Astrocyte (in vitro differentiated cells and primary cell): Measurements from ENCODE around the gene RFTN1. TPM values are rescaled to one million over a fixed set of nuclear protein-coding genes. Genes with fewer than 3 reads are reported as not detected.

Experiments
- DNase-seq: peaks from one replicate; pipeline ENCODE4 v3.0.0-alpha.2; 2010; ENCODE audit warnings: low read depth
- FAIRE-seq: peaks from 2 replicates; lab custom pipeline; 2011; peaks lifted over from hg19 to GRCh38; lab: Jason Lieb, UNC
- H2AFZ ChIP-seq: 2 replicates; pipeline ENCODE4 v1.6.0; 2012; ENCODE audit warnings: low read depth, low read length, inconsistent platforms
- H3K27ac ChIP-seq: 2 replicates; pipeline ENCODE4 v1.5.1; 2011; ENCODE audit warnings: low read depth, low read length, inconsistent platforms
- H3K27me3 ChIP-seq: 2 replicates; pipeline ENCODE4 v1.6.0; 2011; ENCODE audit warnings: low read length, inconsistent platforms; ENCODE audit not compliant: insufficient read depth
- H3K36me3 ChIP-seq: 2 replicates; pipeline ENCODE4 v1.5.1; 2011; ENCODE audit warnings: low read length, inconsistent platforms; ENCODE audit not compliant: insufficient read depth
- H3K4me1 ChIP-seq: 2 replicates; pipeline ENCODE4 v1.5.1; 2011; ENCODE audit warnings: low read length, inconsistent platforms; ENCODE audit not compliant: insufficient read depth
- H3K4me2 ChIP-seq: 2 replicates; pipeline ENCODE4 v1.6.0; 2012; ENCODE audit warnings: low read length, inconsistent platforms
- H3K4me3 ChIP-seq: 2 replicates; pipeline ENCODE4 v1.5.1; 2011; ENCODE audit warnings: low read depth, mild to moderate bottlenecking, low read length, inconsistent platforms; ENCODE audit not compliant: insufficient read depth
- H3K79me2 ChIP-seq: 2 replicates; pipeline ENCODE4 v1.6.0; 2012; ENCODE audit warnings: mild to moderate bottlenecking, low read length, inconsistent platforms; ENCODE audit not compliant: insufficient read depth
- H3K9ac ChIP-seq: 2 replicates; pipeline ENCODE4 v1.6.0; 2012; ENCODE audit warnings: mild to moderate bottlenecking, low read length, inconsistent platforms
- H3K9me3 ChIP-seq: 2 replicates; pipeline ENCODE4 v1.5.1; 2012; ENCODE audit warnings: low read depth, mild to moderate bottlenecking, low read length, inconsistent platforms; ENCODE audit not compliant: insufficient read depth
- H4K20me1 ChIP-seq: 2 replicates; pipeline ENCODE4 v1.6.0; 2012; ENCODE audit warnings: low read length, inconsistent platforms; ENCODE audit not compliant: insufficient read depth
- H3K27ac Mint-ChIP-seq: one replicate; pipeline ENCODE4 v1.8.0; 2021; ENCODE audit warnings: mild to moderate bottlenecking, mixed read lengths; ENCODE audit not compliant: unreplicated experiment
- H3K27me3 Mint-ChIP-seq: one replicate; pipeline ENCODE4 v1.8.0; 2021; ENCODE audit warnings: low read depth, mixed read lengths; ENCODE audit not compliant: unreplicated experiment
- H3K36me3 Mint-ChIP-seq: one replicate; pipeline ENCODE4 v1.8.0; 2021; ENCODE audit warnings: low read depth, mixed read lengths; ENCODE audit not compliant: unreplicated experiment
- H3K4me1 Mint-ChIP-seq: one replicate; pipeline ENCODE4 v1.8.0; 2021; ENCODE audit warnings: low read depth, mixed read lengths; ENCODE audit not compliant: unreplicated experiment
- H3K4me3 Mint-ChIP-seq: one replicate; pipeline ENCODE4 v1.8.0; 2021; ENCODE audit warnings: mild to moderate bottlenecking, moderate library complexity, mixed read lengths; ENCODE audit not compliant: unreplicated experiment
- H3K9me3 Mint-ChIP-seq: one replicate; pipeline ENCODE4 v1.8.0; 2021; ENCODE audit warnings: mild to moderate bottlenecking, mixed read lengths; ENCODE audit not compliant: unreplicated experiment
- EZH2 ChIP-seq: IDR thresholded peaks from 2 replicates; pipeline ENCODE4 v1.6.1; 2012; ENCODE audit warnings: mild to moderate bottlenecking, low read length, inconsistent platforms; ENCODE audit not compliant: insufficient read depth
- total RNA-seq: library from RNA; stranded (reverse); gene quantifications from 2 replicates; pipeline ENCODE4 v1.2.1, GENCODE V29; 2021
- TF ChIP-seq, protein P1 (sequence below): IDR thresholded peaks from 2 replicates; pipeline ENCODE4 v1.5.1; 2011; ENCODE audit warnings: low read depth, mild to moderate bottlenecking, inconsistent platforms, low read length, moderate library complexity; ENCODE audit not compliant: insufficient read depth

Gene RFTN1
- total RNA-seq, 1 donor from 2014 or later: 49.5 TPM

DNA sequence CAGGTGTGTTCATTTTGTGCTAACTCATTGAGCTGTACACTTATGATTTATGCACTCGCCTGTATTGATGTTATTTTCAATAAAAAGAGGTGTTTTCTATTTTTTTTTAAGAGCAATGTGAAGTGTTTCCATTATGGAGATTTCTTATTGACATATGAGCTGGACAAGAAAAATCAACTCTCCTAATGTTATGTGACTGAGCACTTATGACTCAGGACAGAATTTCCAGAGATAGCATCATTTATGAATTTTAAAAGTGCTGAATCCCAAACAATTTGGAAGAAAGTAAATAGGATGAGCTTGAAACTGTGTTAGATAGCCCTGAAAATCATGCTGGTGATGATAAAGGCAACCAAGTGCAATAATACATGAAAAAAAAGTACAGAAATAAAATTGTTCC, 118.9 kb downstream of the RFTN1 start:
- Histone ChIP-seq H3K9me3 (no peaks in the 10 kb centered on the region), H3K27ac (no peak overlapping the region), H3K79me2 (peaks cover 10% of the 10 kb centered on the region), H3K9ac (no peak overlapping the region), H3K27me3 (no peaks in the 10 kb centered on the region), H3K4me1 (peaks cover 4% of the 10 kb centered on the region), H3K36me3 (no peaks in the 10 kb centered on the region), H2AFZ (no peak overlapping the region), H4K20me1 (peaks cover 20% of the 10 kb centered on the region), H3K4me3 (no peak overlapping the region), H3K4me2 (no peak overlapping the region)
- no peak overlapping the region for H3K27ac Mint-ChIP-seq
- no peaks in the 10 kb centered on the region for H3K27me3 Mint-ChIP-seq
- DNase-seq (no peak), FAIRE-seq (no peak)
- TF ChIP-seq, protein P1, sequence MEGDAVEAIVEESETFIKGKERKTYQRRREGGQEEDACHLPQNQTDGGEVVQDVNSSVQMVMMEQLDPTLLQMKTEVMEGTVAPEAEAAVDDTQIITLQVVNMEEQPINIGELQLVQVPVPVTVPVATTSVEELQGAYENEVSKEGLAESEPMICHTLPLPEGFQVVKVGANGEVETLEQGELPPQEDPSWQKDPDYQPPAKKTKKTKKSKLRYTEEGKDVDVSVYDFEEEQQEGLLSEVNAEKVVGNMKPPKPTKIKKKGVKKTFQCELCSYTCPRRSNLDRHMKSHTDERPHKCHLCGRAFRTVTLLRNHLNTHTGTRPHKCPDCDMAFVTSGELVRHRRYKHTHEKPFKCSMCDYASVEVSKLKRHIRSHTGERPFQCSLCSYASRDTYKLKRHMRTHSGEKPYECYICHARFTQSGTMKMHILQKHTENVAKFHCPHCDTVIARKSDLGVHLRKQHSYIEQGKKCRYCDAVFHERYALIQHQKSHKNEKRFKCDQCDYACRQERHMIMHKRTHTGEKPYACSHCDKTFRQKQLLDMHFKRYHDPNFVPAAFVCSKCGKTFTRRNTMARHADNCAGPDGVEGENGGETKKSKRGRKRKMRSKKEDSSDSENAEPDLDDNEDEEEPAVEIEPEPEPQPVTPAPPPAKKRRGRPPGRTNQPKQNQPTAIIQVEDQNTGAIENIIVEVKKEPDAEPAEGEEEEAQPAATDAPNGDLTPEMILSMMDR: no peak
- no peak for TF ChIP-seq EZH2
- peaks cover 11% of the 10 kb centered on the region for H3K4me1 Mint-ChIP-seq
- H3K36me3 Mint-ChIP-seq: peaks cover 13% of the 10 kb centered on the region
- H3K4me3 Mint-ChIP-seq: no peak overlapping the region
- peaks cover 3% of the 10 kb centered on the region for H3K9me3 Mint-ChIP-seq

DNA sequence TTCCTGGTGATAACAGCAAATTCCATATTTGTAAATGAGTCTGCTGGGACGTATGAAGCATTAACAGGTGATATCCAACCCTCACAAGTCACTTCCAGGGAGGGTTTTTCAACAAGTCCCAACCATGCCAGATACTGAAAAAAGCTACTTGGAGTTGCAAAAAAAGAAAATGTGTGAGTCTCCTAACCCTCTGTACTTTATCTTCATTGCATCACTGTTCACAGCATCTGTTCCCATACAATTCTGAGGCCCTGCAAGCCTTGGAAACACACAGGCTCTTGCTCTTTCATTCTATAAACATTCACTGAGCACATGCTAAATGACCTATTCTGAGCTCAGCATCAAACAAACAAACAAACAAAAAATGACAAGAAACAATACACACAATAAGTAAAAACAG, 120.8 kb downstream of the RFTN1 start:
- no peak overlapping the region for H3K4me2 ChIP-seq
- DNase-seq: no peak
- TF ChIP-seq, protein P1: no peak
- no peak for TF ChIP-seq EZH2
- H3K79me2 ChIP-seq: peaks cover 9% of the 10 kb centered on the region
- H3K4me3 Mint-ChIP-seq: no peak overlapping the region
- H3K4me1 ChIP-seq: no peaks in the 10 kb centered on the region
- no peak overlapping the region for H3K9ac ChIP-seq
- no peak overlapping the region for H3K4me3 ChIP-seq
- FAIRE-seq: no peak
- peaks cover 18% of the 10 kb centered on the region for H3K36me3 Mint-ChIP-seq
- no peaks in the 10 kb centered on the region for H3K27me3 Mint-ChIP-seq
- H3K9me3 ChIP-seq: no peaks in the 10 kb centered on the region
- no peak overlapping the region for H3K27ac ChIP-seq
- peaks cover 10% of the 10 kb centered on the region for H3K4me1 Mint-ChIP-seq
- H2AFZ ChIP-seq: no peak overlapping the region
- H3K36me3 ChIP-seq: no peaks in the 10 kb centered on the region
- no peak overlapping the region for H3K27ac Mint-ChIP-seq
- no peaks in the 10 kb centered on the region for H3K27me3 ChIP-seq
- peaks cover 3% of the 10 kb centered on the region for H3K9me3 Mint-ChIP-seq
- H4K20me1 ChIP-seq: peaks cover 26% of the 10 kb centered on the region

DNA sequence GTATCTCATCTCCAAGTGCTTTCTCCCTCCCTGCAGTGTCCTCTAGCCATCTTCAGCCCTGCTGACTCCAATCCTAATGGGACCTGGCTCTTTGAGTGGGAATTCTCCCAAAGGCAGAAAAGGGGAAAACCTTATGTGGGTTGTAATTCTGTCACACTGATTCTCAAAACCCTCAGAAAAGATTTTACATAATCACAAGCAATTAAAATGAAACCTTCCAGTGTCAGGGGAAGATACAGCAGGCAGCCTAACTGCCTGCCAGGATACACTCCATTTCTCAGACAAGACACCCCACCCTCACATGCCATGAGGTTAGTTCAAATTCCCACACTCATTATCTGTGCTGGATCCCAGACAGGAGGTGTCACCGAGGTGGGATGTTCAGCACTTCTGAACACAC, 121.4 kb downstream of the RFTN1 start:
- Mint-ChIP-seq H3K4me1 (peaks cover 10% of the 10 kb centered on the region), H3K9me3 (peaks cover 3% of the 10 kb centered on the region), H3K27me3 (no peaks in the 10 kb centered on the region), H3K4me3 (no peak overlapping the region), H3K36me3 (peaks cover 15% of the 10 kb centered on the region), H3K27ac (peak overlapping the region; percentile 18)
- no peak for TF ChIP-seq EZH2
- TF ChIP-seq, protein P1: no peak
- no peak overlapping the region for H3K27ac ChIP-seq
- FAIRE-seq: no peak
- no peaks in the 10 kb centered on the region for H3K36me3 ChIP-seq
- H3K4me2 ChIP-seq: no peak overlapping the region
- H3K4me3 ChIP-seq: no peak overlapping the region
- peaks cover 32% of the 10 kb centered on the region for H4K20me1 ChIP-seq
- no peaks in the 10 kb centered on the region for H3K27me3 ChIP-seq
- no peak overlapping the region for H2AFZ ChIP-seq
- DNase-seq: no peak
- no peaks in the 10 kb centered on the region for H3K4me1 ChIP-seq
- H3K9me3 ChIP-seq: no peaks in the 10 kb centered on the region
- H3K79me2 ChIP-seq: peaks cover 14% of the 10 kb centered on the region
- H3K9ac ChIP-seq: no peak overlapping the region
